Right cardiac atrium (tissue), 5 donors: ENCODE data around the gene CAPN6. TPM values are rescaled to one million over a fixed set of nuclear protein-coding genes. Genes with fewer than 3 reads are reported as not detected.

ENCODE experiments used
- ATAC-seq, 2 donors: fragments of 200-7000 bp; cut with Tn5 transposase; one replicate each; pipeline versions ENCODE4 v1.8.0 to v1.9.1; 2020; ENCODE audit warnings: moderate library complexity in 2 of 2, mild to moderate bottlenecking in 1 of 2
- DNase-seq, 3 donors: peaks; one replicate each; pipeline ENCODE4 v3.0.0-alpha.2; 2020
- H3K27ac ChIP-seq: one replicate; pipeline ENCODE4 v1.5.1; 2013; ENCODE audit warnings: mild to moderate bottlenecking, low read length, control low read depth, moderate library complexity
- H3K27me3 ChIP-seq: one replicate; pipeline ENCODE4 v1.6.1; 2013; ENCODE audit not compliant: control insufficient read depth, insufficient read depth
- H3K4me1 ChIP-seq: one replicate; pipeline ENCODE4 v1.6.1; 2013; ENCODE audit warnings: low read length; ENCODE audit not compliant: control insufficient read depth, insufficient read depth
- H3K4me3 ChIP-seq: one replicate; pipeline ENCODE4 v1.5.1; 2013; ENCODE audit warnings: low read length, control low read depth
- H3K9me3 ChIP-seq: one replicate; pipeline ENCODE4 v1.6.1; 2013; ENCODE audit warnings: low read length; ENCODE audit not compliant: control insufficient read depth
- WGBS: extraction: QIAGEN DNeasy Blood & Tissue Kit; methylation state at CpG from one replicate; pipeline ENCODE4 v1.1.7; 2013; 5-methylcytosine and 5-hydroxymethylcytosine counted together
- intact Hi-C, 4 donors: fragments of 100-400 bp; cut with DNase I; formaldehyde crosslinking; loops; one replicate each; pipeline versions ENCODE4 v1.11.0 to v1.14.0; 2022 to 2023
- long read RNA-seq, 4 donors: library from polyadenylated mRNA; unstranded; transcript quantifications; one replicate each; pipeline ENCODE4 v2.0.0, GENCODE V29; 2020 to 2021
- polyA plus RNA-seq: library from polyadenylated mRNA; stranded (reverse); fragments of 200-250 nt; gene quantifications from one replicate; pipeline ENCODE4 v1.2.3, GENCODE V29; 2013
- total RNA-seq, 4 donors: library from RNA; stranded (reverse); fragmentation: NEBNext Ultra II Directional; extraction: Animal tissue kit (Norgen Biotek cat#: 25700); gene quantifications; one replicate each; pipeline ENCODE4 v1.2.1, GENCODE V29; 2021
- donor health status: healthy with polysubstance abuse.
- donor health status: DM: no; HTN: yes; CAD: no.
- donor health status: DM: no; HTN: no; CAD: no.
- donor health status: DM: no; HTN: yes; CAD: no; lungs with severe emphysema.
- donor health status: DM: yes; HTN: yes; CAD: no.

The CAPN6 gene, protein sequence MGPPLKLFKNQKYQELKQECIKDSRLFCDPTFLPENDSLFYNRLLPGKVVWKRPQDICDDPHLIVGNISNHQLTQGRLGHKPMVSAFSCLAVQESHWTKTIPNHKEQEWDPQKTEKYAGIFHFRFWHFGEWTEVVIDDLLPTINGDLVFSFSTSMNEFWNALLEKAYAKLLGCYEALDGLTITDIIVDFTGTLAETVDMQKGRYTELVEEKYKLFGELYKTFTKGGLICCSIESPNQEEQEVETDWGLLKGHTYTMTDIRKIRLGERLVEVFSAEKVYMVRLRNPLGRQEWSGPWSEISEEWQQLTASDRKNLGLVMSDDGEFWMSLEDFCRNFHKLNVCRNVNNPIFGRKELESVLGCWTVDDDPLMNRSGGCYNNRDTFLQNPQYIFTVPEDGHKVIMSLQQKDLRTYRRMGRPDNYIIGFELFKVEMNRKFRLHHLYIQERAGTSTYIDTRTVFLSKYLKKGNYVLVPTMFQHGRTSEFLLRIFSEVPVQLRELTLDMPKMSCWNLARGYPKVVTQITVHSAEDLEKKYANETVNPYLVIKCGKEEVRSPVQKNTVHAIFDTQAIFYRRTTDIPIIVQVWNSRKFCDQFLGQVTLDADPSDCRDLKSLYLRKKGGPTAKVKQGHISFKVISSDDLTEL
- total RNA-seq (under 1 TPM in 1 of 4 donors, not detected in 3; 0.08 TPM), polyA plus RNA-seq (0.02 TPM)
- long read RNA-seq, donor 1, result 0 reads
- long read RNA-seq, donor 2, result 0 reads
- long read RNA-seq, donor 3, result 0 reads
- long read RNA-seq, donor 4, result 0 reads

- 43% methylated on average over 8 of the region's 8 CpGs for WGBS
- ATAC-seq (no peak), DNase-seq (peak in 1 of 3 donors; percentile 31)
- H3K27me3 ChIP-seq, result no peaks in the 10 kb centered on the region
- no peak within 1 kb of the TSS for H3K4me3 ChIP-seq
- no peaks in the 10 kb centered on the region for H3K4me1 ChIP-seq
- H3K27ac ChIP-seq, result no peak within 1 kb of the TSS
- no peaks in the 10 kb centered on the region for H3K9me3 ChIP-seq
- intact Hi-C loops, result no loop called here
Measured at GRCh38 chrX:111270339-111270738, at the start of gene CAPN6. Gene CAPN6, minus strand, starts transcription at chrX:111270483. Its CDS starts 6,547 bp downstream, at chrX:111263936.

GRCh38 chrX:111319451-111319850 is 49.2 kb upstream of the CAPN6 start:
- Histone ChIP-seq H3K4me1 (no peaks in the 10 kb centered on the region), H3K27me3 (no peaks in the 10 kb centered on the region), H3K4me3 (no peak overlapping the region), H3K27ac (no peak overlapping the region), H3K9me3 (no peaks in the 10 kb centered on the region)
- 72% methylated on average over 4 of the region's 4 CpGs for WGBS
- ATAC-seq (no peak), DNase-seq (no peak)
- intact Hi-C loops, result no loop called here

GRCh38 chrX:111318901-111319300 is 48.6 kb upstream of the CAPN6 start:
- DNase-seq (no peak), ATAC-seq (no peak)
- Histone ChIP-seq H3K4me3 (no peak overlapping the region), H3K9me3 (no peaks in the 10 kb centered on the region), H3K4me1 (no peaks in the 10 kb centered on the region), H3K27ac (no peak overlapping the region), H3K27me3 (no peaks in the 10 kb centered on the region)
- intact Hi-C loops, result no loop called here

- WGBS, result 75% methylated on average over 2 of the region's 2 CpGs
- no peak for DNase-seq
- no peaks in the 10 kb centered on the region for H3K27me3 ChIP-seq
- H3K4me1 ChIP-seq, result no peaks in the 10 kb centered on the region
- H3K9me3 ChIP-seq, result no peaks in the 10 kb centered on the region
- intact Hi-C loops, result no loop called here
- ATAC-seq, result no peak
- no peak overlapping the region for H3K4me3 ChIP-seq
- H3K27ac ChIP-seq, result no peak overlapping the region
Measured at GRCh38 chrX:111309083-111309482, 38.8 kb upstream of the CAPN6 start.

GRCh38 chrX:111308039-111308438 is 37.8 kb upstream of the CAPN6 start:
- H3K27me3 ChIP-seq, result no peaks in the 10 kb centered on the region
- no peak for DNase-seq
- ATAC-seq, result no peak
- WGBS, result 60% methylated on average over 3 of the region's 3 CpGs
- H3K4me3 ChIP-seq, result no peak overlapping the region
- H3K27ac ChIP-seq, result no peak overlapping the region
- intact Hi-C loops, result no loop called here
- no peaks in the 10 kb centered on the region for H3K9me3 ChIP-seq
- H3K4me1 ChIP-seq, result no peaks in the 10 kb centered on the region

DNA sequence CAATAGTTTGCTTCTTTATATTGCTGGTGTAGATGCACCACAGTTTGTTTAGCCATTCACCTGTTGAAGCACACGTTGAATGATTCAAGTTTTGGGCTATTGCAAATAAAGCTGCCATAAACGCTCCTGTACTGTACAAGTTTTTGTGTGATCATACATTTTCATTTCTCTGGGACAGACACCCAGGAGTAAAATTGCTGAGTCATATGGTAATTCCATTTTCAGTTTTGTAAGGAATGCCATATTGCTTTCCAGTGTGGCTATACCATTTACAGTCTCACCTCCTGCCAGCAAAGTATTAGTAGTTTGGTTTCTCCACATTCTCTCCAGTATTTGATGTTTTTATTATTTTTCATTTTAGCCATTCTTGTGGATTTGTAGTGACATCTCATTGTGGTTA is 32.0 kb upstream of the CAPN6 start:
- Histone ChIP-seq H3K4me1 (no peaks in the 10 kb centered on the region), H3K4me3 (no peak overlapping the region), H3K27me3 (no peaks in the 10 kb centered on the region), H3K9me3 (no peaks in the 10 kb centered on the region), H3K27ac (no peak overlapping the region)
- 70% methylated on average over 2 of the region's 2 CpGs for WGBS
- intact Hi-C loops, result no loop called here
- DNase-seq (no peak), ATAC-seq (no peak)

- intact Hi-C loops, result no loop called here
- Histone ChIP-seq H3K4me1 (no peaks in the 10 kb centered on the region), H3K27ac (no peak overlapping the region), H3K9me3 (no peaks in the 10 kb centered on the region), H3K4me3 (no peak overlapping the region), H3K27me3 (no peaks in the 10 kb centered on the region)
- ATAC-seq, result no peak
- 89% methylated on average over 3 of the region's 3 CpGs for WGBS
- no peak for DNase-seq
Measured at GRCh38 chrX:111288841-111289240, 18.6 kb upstream of the CAPN6 start.

- ATAC-seq (no peak), DNase-seq (no peak)
- H3K9me3 ChIP-seq, result no peaks in the 10 kb centered on the region
- no peaks in the 10 kb centered on the region for H3K27me3 ChIP-seq
- no peak overlapping the region for H3K4me3 ChIP-seq
- H3K27ac ChIP-seq, result no peak overlapping the region
- H3K4me1 ChIP-seq, result no peaks in the 10 kb centered on the region
- WGBS, result 52% methylated on average over 8 of the region's 8 CpGs
- intact Hi-C loops, result no loop called here
Measured at GRCh38 chrX:111284631-111285293, 14.5 kb upstream of the CAPN6 start.

DNA sequence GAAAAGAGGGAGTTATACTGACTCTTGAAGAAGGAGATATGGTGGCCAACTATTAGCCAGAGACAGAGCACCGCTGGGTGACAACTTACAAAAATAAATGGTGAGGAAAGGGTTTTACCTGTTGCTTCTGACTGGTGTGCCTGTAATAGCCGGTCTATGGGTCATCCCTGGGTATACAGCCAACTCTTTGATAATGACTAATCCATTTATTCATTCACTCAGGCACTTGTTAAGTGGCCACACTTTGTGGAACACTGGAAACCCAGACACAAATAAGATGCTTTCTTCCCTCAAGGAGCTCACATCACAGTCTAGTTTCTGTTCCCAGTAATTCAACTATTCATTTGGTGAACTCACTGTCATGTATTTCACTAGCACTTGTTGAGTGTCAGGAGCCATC is 13.2 kb upstream of the CAPN6 start:
- ATAC-seq (no peak), DNase-seq (no peak)
- H3K27ac ChIP-seq, result no peak overlapping the region
- no peaks in the 10 kb centered on the region for H3K27me3 ChIP-seq
- H3K4me1 ChIP-seq, result no peaks in the 10 kb centered on the region
- intact Hi-C loops, result no loop called here
- WGBS, result 91% methylated on average over 2 of the region's 2 CpGs
- H3K4me3 ChIP-seq, result no peak overlapping the region
- H3K9me3 ChIP-seq, result no peaks in the 10 kb centered on the region

DNA sequence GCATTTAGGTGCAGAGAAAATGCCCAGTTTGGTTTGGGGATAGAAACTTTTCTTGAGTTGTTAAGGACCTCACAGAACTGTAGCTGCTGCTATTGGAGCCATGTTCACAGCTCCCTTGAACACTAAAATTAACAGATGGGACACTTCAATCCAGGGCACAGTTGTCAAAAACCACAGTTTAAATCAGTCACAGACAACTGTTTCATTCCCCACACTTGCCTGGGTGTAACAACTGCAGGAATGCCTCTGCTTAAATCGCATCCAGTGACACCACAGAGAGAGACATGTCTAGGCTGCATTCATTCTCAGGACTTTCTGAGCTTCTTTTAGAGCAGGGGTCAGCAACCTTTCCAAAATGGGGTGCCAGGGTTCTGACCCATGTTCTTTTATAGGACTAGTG is 12.7 kb upstream of the CAPN6 start:
- H3K27me3 ChIP-seq, result no peaks in the 10 kb centered on the region
- intact Hi-C loops, result no loop called here
- H3K27ac ChIP-seq, result no peak overlapping the region
- no peak for ATAC-seq
- no peak overlapping the region for H3K4me3 ChIP-seq
- no peak for DNase-seq
- no peaks in the 10 kb centered on the region for H3K9me3 ChIP-seq
- WGBS, result 52% methylated on average over 1 of the region's 1 CpG
- H3K4me1 ChIP-seq, result no peaks in the 10 kb centered on the region

GRCh38 chrX:111282139-111282538 is 11.9 kb upstream of the CAPN6 start:
- no peaks in the 10 kb centered on the region for H3K27me3 ChIP-seq
- H3K27ac ChIP-seq, result no peak overlapping the region
- ATAC-seq, result no peak
- intact Hi-C loops, result no loop called here
- H3K4me1 ChIP-seq, result no peaks in the 10 kb centered on the region
- no peak overlapping the region for H3K4me3 ChIP-seq
- H3K9me3 ChIP-seq, result no peaks in the 10 kb centered on the region
- 88% methylated on average over 6 of the region's 6 CpGs for WGBS
- DNase-seq, result no peak
